ENCODE data around the gene ZFP69B.

The ZFP69B gene

GRCh38 chr1:40476924-40477677 is 26.8 kb downstream of the ZFP69B start, which contains the start of gene ZFP69:
TSS of gene ZFP69 (plus strand) at chr1:40477290. CDS start at chr1:40479362, 2,072 bp downstream.
- Histone ChIP-seq H3K4me1 (ENCODE audit: low read depth, poor library complexity, severe bottlenecking) (no peaks in the 10 kb centered on the region), H3K4me2 (no peak within 1 kb of the TSS), H4K20me1 (ENCODE audit: insufficient read depth) (no peaks in the 10 kb centered on the region), H3K9ac (no peak within 1 kb of the TSS), H3K79me2 (ENCODE audit: insufficient read depth, low read depth) (no peaks in the 10 kb centered on the region), H3K27me3 (ENCODE audit: insufficient read depth, low read depth) (no peaks in the 10 kb centered on the region), H3K4me3 (IDR thresholded peaks at IDR 0.05; ENCODE audit: insufficient read depth, low read depth, low read length) (no peak within 1 kb of the TSS), H2AFZ (ENCODE audit: low read depth) (no peak within 1 kb of the TSS), H3K27ac (no peak within 1 kb of the TSS), H3K36me3 (ENCODE audit: insufficient read depth) (no peaks in the 10 kb centered on the region)
- no peak for TF ChIP-seq CTCF (conservative IDR thresholded peaks at IDR 0.05; ENCODE audit: low read depth, low read length)

- H4K20me1 ChIP-seq (ENCODE audit: insufficient read depth) = no peaks in the 10 kb centered on the region
- no peaks in the 10 kb centered on the region for H3K27me3 ChIP-seq (ENCODE audit: insufficient read depth, low read depth)
- no peak overlapping the region for H3K27ac ChIP-seq
- no peak overlapping the region for H3K4me2 ChIP-seq
- no peak overlapping the region for H3K4me3 ChIP-seq (IDR thresholded peaks at IDR 0.05; ENCODE audit: insufficient read depth, low read depth, low read length)
- no peaks in the 10 kb centered on the region for H3K79me2 ChIP-seq (ENCODE audit: insufficient read depth, low read depth)
- H3K9ac ChIP-seq = no peak overlapping the region
- H2AFZ ChIP-seq (ENCODE audit: low read depth) = no peak overlapping the region
- no peaks in the 10 kb centered on the region for H3K4me1 ChIP-seq (ENCODE audit: low read depth, poor library complexity, severe bottlenecking)
- no peaks in the 10 kb centered on the region for H3K36me3 ChIP-seq (ENCODE audit: insufficient read depth)
- no peak for TF ChIP-seq CTCF (conservative IDR thresholded peaks at IDR 0.05; ENCODE audit: low read depth, low read length)
These were observed 27.4 kb downstream of the ZFP69B start for GRCh38 chr1:40477678-40478053.

GRCh38 chr1:40478276-40478675 is 28.0 kb downstream of the ZFP69B start:
- H3K4me2 ChIP-seq = no peak overlapping the region
- H3K4me1 ChIP-seq (ENCODE audit: low read depth, poor library complexity, severe bottlenecking) = no peaks in the 10 kb centered on the region
- H3K79me2 ChIP-seq (ENCODE audit: insufficient read depth, low read depth) = no peaks in the 10 kb centered on the region
- H3K4me3 ChIP-seq (IDR thresholded peaks at IDR 0.05; ENCODE audit: insufficient read depth, low read depth, low read length) = no peak overlapping the region
- TF ChIP-seq CTCF (conservative IDR thresholded peaks at IDR 0.05; ENCODE audit: low read depth, low read length) = no peak
- no peak overlapping the region for H3K27ac ChIP-seq
- no peaks in the 10 kb centered on the region for H3K36me3 ChIP-seq (ENCODE audit: insufficient read depth)
- no peaks in the 10 kb centered on the region for H3K27me3 ChIP-seq (ENCODE audit: insufficient read depth, low read depth)
- H4K20me1 ChIP-seq (ENCODE audit: insufficient read depth) = no peaks in the 10 kb centered on the region
- H3K9ac ChIP-seq = no peak overlapping the region
- no peak overlapping the region for H2AFZ ChIP-seq (ENCODE audit: low read depth)

GRCh38 chr1:40479156-40479555 is 28.9 kb downstream of the ZFP69B start:
- Histone ChIP-seq H3K27me3 (ENCODE audit: insufficient read depth, low read depth) (no peaks in the 10 kb centered on the region), H4K20me1 (ENCODE audit: insufficient read depth) (no peaks in the 10 kb centered on the region), H3K4me2 (no peak overlapping the region), H3K9ac (no peak overlapping the region), H3K27ac (no peak overlapping the region), H3K36me3 (ENCODE audit: insufficient read depth) (no peaks in the 10 kb centered on the region), H2AFZ (ENCODE audit: low read depth) (no peak overlapping the region), H3K4me3 (IDR thresholded peaks at IDR 0.05; ENCODE audit: insufficient read depth, low read depth, low read length) (no peak overlapping the region), H3K79me2 (ENCODE audit: insufficient read depth, low read depth) (no peaks in the 10 kb centered on the region), H3K4me1 (ENCODE audit: low read depth, poor library complexity, severe bottlenecking) (no peaks in the 10 kb centered on the region)
- TF ChIP-seq CTCF (conservative IDR thresholded peaks at IDR 0.05; ENCODE audit: low read depth, low read length) = no peak

Measured in KMS-11 (cell line).